GM19023 (cell line): ENCODE results near the gene CDH4.

ENCODE experiments used
- ATAC-seq: cut with Tn5 transposase; IDR thresholded peaks from one replicate; pipeline ENCODE4 v1.9.1; 2021; ENCODE audit warnings: mild to moderate bottlenecking, moderate library complexity; ENCODE audit not compliant: unreplicated experiment

CDH4 gene

DNA sequence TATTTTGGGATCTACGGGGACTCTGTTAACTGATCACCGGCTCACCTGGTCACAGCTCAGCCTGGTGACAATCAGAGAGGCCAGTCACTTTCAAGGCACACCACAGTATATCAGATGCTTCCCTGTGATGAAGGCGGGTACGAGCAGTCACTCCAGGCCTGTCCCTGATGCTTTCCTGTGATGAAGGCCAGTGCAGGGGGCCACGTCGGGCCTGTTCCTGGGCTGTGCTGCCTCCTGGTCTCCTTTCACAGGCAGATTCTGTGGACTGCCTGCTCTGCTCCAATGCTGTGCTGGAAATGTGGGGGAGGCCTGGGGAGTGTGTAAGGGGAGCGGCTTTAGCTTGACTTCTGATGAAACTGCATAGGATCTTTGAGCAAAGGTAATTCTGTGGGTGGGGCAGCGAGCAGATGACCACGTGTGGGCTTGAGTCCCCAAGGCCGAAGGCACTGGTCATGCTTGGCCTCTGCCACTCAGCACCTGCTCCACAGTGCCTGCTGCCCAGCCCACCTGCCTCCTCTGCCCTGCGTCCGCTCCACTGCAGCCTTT, 441.1 kb downstream of the CDH4 start:
- ATAC-seq, result no peak

- no peak for ATAC-seq
Observed at GRCh38 chr20:61694682-61695081, 442.6 kb downstream of the CDH4 start.

- ATAC-seq, result no peak
Observed at GRCh38 chr20:61695741-61696140, 443.7 kb downstream of the CDH4 start.

DNA sequence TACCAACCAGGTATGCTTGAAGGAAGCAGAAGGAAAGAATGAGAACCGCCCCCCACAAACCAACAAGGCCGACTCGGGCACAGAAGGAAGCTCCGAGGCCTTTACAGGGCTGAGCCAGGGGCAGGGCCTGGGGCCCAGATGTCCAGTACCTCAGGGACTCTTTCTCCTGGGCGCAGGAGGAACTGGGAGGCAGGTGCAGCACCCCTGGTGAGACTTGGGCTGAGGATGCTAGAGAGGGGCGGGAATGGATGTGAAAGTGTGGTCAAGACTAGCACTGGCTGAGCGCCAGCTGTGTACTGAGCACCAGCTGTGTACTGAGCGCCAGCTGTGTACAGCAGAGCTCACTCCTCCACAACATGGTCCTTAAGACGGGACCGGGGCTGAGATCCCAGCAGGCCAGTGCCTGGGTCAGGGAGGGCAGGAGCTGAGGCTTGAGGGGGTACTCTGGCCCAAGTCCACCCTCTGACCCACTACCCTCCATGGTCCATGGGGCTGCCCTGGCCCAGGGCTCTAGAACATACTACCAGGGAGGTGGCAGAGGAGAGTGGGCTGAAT, 444.2 kb downstream of the CDH4 start:
- ATAC-seq, result no peak

- no peak for ATAC-seq
Observed at GRCh38 chr20:61697666-61698597, 445.9 kb downstream of the CDH4 start.

GRCh38 chr20:61698598-61699494, 446.8 kb downstream of the CDH4 start:
- no peak for ATAC-seq

DNA sequence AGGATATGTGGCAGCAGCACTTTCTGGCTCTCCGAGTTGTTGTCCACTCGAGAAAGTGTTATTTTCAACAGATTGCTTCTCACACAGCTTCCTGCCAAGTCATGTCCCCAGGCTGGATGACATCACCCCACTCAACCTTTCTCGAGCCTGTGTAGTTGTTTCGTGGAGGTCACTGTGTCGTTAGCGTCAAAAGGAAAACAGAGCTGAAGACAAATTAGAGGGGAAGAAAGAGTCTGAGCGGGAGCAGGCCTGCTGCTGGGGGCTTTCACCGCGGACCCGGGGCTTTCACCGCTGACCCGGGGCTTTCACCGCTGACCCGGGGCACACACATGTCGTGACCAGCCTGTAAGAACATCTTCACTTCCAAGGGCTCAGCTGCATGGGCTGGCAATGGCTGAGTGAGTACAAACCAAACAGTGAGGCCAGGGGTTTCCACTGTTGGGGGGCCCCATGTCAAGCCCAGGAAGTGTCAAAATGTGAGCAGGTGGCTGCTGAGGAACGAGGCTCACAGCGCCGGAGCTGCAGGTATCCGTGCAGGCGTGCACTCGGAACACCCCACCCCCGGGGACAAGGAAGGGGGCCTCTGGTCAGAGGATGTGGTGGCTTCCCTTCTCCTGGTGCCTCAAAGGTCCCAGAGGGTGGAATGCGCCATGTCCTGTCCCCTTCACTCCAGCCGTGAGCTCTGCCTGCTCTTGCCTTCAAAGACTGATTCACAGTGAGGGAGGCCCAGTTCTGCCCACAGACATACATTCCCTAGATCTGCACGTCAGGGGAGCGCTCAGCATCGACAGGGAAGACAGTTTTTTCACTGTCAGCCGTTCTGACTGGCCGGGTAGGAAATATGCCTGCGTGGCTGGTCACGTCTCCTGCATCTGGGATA, 447.7 kb downstream of the CDH4 start:
- no peak for ATAC-seq

DNA sequence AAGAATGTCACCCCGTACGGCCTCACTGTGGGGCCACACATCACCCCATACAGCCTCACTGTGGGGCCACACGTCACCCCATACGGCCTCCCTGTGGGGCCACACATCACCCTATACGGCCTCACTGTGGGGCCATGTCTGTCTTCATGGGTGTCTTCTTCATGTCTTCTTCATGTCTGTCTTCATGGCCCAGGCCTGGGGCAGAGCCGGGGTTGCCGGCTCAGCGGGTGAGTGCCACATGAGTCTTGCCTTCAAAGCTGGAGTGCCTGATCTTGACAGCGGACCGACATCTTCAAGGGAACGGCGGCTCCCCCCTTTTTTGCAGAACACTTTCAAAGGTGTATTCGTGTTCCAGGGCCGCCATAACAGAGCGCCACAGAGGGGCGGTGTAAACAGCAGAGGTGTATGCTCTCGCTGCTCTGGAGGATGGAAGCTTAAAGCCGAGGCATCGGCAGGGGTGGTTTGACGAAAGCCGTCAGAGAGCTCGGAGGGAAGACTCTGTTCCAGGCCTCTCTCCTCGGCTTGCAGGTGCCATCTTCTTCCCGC, 448.6 kb downstream of the CDH4 start:
- no peak for ATAC-seq

DNA sequence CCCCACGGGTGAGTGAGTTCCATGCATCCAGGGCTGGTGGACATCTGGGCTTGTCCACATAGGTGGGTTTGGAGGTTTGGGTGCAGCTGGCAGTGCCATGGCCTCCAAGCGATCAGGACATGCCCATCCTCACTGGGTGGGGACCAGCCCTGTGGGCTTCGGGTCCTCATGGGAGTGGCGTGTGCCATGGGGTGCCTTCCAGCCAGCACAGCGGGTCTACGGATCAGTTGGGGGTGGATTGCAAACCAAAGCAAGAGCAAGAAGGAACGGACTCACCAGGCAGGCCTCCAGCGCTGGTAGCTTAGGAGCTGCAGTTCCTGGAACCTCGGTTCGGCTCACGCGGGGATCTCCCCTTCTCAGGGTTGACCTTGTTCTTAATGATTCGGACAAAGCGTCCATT, 449.3 kb downstream of the CDH4 start:
- no peak for ATAC-seq

DNA sequence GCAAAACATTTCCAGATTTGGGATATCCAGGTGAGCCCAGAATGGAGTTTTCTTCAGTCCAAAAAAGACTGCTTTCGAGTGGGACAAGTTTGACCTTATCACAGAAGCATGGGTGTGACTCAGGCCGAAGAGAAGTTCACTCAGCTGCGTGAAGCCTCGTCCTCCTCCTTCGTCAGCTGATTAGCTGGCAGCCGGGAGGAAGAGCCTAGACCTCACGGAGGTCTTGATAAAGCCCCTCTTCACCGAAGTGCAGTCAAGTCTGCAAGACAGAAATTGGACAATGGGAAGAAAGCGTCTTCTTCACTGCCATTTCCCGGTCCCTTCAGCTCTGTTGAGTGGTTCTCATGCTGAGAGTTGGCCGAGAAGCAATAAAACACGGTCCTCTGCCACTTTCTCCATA, 449.7 kb downstream of the CDH4 start:
- no peak for ATAC-seq

DNA sequence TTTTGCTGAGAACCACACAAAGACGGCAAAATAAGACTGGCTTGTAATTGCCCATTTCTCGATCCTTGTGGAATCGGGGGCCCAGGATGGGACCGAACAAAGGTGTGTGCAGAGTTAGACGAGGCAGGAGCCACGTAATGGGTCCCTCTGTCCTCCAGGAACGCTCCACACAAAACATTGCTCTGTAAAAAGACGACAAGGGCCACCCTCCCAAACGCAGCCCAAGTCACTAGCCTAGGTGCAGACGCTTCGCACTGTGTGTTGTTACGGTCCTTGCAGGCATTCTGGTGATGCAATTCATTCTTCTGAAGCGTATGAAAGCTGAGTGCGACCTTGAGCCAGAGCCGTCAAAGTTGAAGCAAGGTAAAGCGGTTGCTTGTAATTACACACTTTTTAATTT, 450.2 kb downstream of the CDH4 start:
- no peak for ATAC-seq

- ATAC-seq, result no peak
Observed at GRCh38 chr20:61704661-61705060, 452.6 kb downstream of the CDH4 start.

DNA sequence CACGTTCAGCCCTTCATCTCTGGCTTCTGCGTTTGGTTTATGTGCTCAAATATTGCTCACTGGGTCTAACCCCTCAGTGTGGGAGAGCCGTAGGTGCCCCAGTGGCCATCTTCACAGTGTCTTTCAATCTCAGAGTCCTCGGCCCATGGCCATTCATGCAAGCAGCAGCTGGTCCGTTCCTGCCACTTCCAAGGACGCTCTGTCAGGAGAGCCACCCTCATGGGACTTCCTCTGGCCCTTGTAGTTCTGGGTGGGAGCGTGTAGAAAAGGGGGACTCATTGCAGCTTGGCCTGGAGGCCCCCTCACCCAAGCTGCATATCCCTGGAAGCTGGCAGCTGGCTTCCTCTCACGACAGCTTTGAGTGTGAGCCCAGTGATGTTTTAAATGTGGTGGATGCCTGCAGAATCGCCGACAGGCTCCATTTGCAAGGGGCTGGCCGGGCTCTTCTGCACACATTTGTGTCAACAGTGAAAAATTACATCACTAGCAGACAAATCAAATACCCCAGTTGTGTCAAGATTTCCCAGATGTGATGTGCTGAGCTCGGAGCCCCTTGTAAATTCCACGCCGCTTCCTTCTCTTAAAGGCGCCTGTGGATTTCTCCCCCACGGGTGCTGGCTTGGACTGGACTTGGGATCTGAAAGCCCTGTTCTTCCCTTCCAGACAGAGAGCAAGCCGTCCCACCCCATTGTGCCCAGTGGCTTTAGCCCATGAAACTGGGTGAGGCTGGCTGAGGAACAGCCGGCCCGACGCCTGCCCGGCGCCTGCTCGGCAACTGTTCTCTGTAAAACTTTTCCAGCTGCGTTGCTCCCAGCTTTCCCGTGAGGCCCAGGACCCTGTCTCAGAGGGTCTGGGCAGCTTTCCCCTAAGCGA, 453.6 kb downstream of the CDH4 start:
- ATAC-seq, result no peak

- ATAC-seq, result no peak
Observed at GRCh38 chr20:61706259-61706961, 454.3 kb downstream of the CDH4 start.

- ATAC-seq, result no peak
Observed at GRCh38 chr20:61708891-61709290, 456.8 kb downstream of the CDH4 start.

DNA sequence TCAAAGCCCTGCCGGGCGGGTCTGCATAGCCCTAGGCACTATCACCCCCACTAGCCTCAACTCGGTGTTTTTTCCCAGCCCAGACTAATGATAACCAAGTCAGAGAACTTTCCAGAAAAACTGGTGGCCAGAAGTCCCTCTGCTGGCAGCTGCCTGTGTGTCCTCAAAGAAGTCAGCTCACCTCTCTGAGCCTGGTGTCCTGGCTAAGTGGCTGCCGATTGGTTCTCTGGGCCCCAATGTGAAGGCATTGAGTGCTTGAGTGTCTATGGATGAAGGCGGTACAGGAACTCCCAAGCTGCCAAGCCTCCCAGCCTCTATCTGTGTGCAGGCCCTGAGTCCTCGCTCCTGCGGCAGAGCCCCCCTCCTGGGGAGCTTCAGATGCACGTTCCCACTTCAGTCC, 458.0 kb downstream of the CDH4 start:
- ATAC-seq, result no peak

GRCh38 chr20:61712688-61713087, 460.6 kb downstream of the CDH4 start:
- no peak for ATAC-seq

DNA sequence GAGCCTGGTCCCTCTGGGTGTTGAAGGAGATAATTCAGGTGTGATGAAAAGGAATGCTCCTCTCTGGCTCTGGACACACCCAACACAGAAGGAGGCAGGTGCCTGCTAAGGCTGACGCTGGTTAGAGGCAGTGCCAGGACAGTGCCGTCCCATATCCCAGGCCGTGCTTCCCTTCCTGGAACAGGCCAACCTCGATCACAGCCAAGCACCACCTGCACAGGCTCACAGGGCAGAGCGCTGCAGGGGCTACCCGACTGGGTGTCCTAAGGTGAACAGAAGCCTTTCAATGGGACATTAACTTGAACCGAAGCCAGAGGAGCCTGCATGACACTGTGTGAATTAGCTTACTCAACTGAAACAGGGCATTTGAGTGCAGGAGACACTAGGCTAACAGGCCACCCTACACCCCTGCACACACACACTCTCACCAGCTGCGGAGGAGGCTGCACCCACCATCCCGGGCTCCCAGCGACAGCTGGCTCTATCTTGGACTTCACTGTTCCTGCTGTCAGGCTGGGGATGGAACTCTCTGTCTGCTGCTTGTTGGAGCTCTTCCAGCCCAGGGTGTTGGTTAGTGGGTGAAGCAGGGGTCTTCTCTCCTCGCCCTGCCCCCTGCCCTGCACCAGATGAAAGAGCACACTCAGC, 466.4 kb downstream of the CDH4 start:
- ATAC-seq, result no peak
